Measurements from ENCODE around the gene RTKN2.
"Not testable (repeated sequence)": the region's sequence is repeated elsewhere in the genome, so short reads cannot be mapped to it uniquely, and the experiment has no call there.

RTKN2 gene

GRCh38 chr10:62259456-62259855 is 9.2 kb downstream of the RTKN2 start:
- DNase-seq (ENCODE audit: low spot score) = no peak

- DNase-seq (ENCODE audit: low spot score) = no peak
Measured at GRCh38 chr10:62258926-62259325, 9.7 kb downstream of the RTKN2 start.

- no peak for DNase-seq (ENCODE audit: low spot score)
Measured at GRCh38 chr10:62253704-62254103, 14.9 kb downstream of the RTKN2 start.

GRCh38 chr10:62252051-62252450 is 16.6 kb downstream of the RTKN2 start:
- DNase-seq (ENCODE audit: low spot score) = no peak

- no peak for DNase-seq (ENCODE audit: low spot score)
Measured at GRCh38 chr10:62250594-62251198, 17.9 kb downstream of the RTKN2 start.

- DNase-seq (ENCODE audit: low spot score) = no peak
Measured at GRCh38 chr10:62249957-62250356, 18.7 kb downstream of the RTKN2 start.

GRCh38 chr10:62248465-62248864 is 20.2 kb downstream of the RTKN2 start:
- no peak for DNase-seq (ENCODE audit: low spot score)

GRCh38 chr10:62244785-62245467 is 23.7 kb downstream of the RTKN2 start:
- DNase-seq (ENCODE audit: low spot score) = peak; percentile 84

- no peak for DNase-seq (ENCODE audit: low spot score)
Measured at GRCh38 chr10:62244088-62244487, 24.6 kb downstream of the RTKN2 start.

- DNase-seq (ENCODE audit: low spot score) = peak; percentile 23
Measured at GRCh38 chr10:62243647-62243997, 25.0 kb downstream of the RTKN2 start.

- peak; percentile 20 for DNase-seq (ENCODE audit: low spot score)
Measured at GRCh38 chr10:62242965-62243646, 25.5 kb downstream of the RTKN2 start.

- DNase-seq (ENCODE audit: low spot score) = not testable (repeated sequence)
Measured at GRCh38 chr10:62241521-62241920, 27.1 kb downstream of the RTKN2 start.

GRCh38 chr10:62239994-62240393 is 28.6 kb downstream of the RTKN2 start:
- peak; percentile 33 for DNase-seq (ENCODE audit: low spot score)

GRCh38 chr10:62238880-62239279 is 29.8 kb downstream of the RTKN2 start:
- DNase-seq (ENCODE audit: low spot score) = no peak

GRCh38 chr10:62237966-62238365 is 30.7 kb downstream of the RTKN2 start:
- no peak for DNase-seq (ENCODE audit: low spot score)

- DNase-seq (ENCODE audit: low spot score) = no peak
Measured at GRCh38 chr10:62237506-62237905, 31.1 kb downstream of the RTKN2 start.

GRCh38 chr10:62234077-62234605 is 34.5 kb downstream of the RTKN2 start:
- no peak for DNase-seq (ENCODE audit: low spot score)

- no peak for DNase-seq (ENCODE audit: low spot score)
Measured at GRCh38 chr10:62233356-62234076, 35.1 kb downstream of the RTKN2 start.

- no peak for DNase-seq (ENCODE audit: low spot score)
Measured at GRCh38 chr10:62231805-62232204, 36.8 kb downstream of the RTKN2 start.

- no peak for DNase-seq (ENCODE audit: low spot score)
Measured at GRCh38 chr10:62231371-62231770, 37.3 kb downstream of the RTKN2 start.

- peak; percentile 27 for DNase-seq (ENCODE audit: low spot score)
Measured at GRCh38 chr10:62230344-62231121, 38.1 kb downstream of the RTKN2 start.

GRCh38 chr10:62225362-62225761 is 43.3 kb downstream of the RTKN2 start:
- DNase-seq (ENCODE audit: low spot score) = no peak

All from CD4-positive, alpha-beta T cell treated with Interleukin-2 at 100 ng/mL for 4 hours (primary cell).